NCI-H446 treated with DMSO at 0.1 percent for 48 hours (cell line): ENCODE results near the gene ZBTB16.

Experiments used
- DNase-seq: peaks from one replicate; lab custom pipeline; 2025; lab: John Stamatoyannopoulos, UW

The ZBTB16 gene

DNA sequence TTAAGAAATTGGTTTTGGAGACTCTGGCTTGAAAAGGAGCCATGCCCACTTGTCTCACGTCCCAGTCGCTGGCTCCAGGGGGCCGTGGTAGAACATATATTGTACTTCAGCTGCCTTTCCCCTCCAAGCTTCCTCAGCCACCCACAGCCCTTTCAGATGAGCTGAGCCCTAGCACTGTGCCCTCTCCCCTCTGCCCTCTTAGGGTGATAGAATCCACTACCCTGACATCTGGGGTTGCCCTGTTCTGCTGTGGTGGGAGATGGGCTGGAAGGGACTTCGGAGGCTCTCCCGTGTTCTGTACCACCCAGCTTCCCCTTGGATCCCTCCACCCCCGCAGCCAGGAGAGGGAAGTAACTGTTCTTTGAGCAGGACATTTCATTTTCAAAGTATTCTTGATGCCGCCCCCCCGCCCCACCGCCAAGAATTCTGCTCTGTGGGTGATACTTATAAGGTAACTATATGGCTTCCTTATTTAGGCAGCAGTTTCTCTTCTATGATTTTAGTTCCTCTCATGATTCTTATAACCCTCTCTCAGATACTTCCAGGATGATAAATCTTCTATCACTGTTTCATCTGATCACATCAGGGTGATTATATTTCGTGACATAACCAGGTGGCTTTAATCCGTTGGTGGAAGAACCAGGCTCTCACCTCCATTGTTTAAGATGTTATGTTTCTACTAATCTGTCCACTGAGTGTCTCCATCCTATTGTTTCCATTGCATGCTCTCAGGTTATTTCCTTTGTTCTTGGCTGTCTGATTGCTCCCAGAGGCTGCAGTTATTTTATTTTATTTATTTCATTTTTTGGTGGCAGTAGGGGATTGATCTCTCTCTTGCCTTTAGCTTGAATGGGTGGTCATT is 24.1 kb downstream of the ZBTB16 start:
- DNase-seq: no peak

DNA sequence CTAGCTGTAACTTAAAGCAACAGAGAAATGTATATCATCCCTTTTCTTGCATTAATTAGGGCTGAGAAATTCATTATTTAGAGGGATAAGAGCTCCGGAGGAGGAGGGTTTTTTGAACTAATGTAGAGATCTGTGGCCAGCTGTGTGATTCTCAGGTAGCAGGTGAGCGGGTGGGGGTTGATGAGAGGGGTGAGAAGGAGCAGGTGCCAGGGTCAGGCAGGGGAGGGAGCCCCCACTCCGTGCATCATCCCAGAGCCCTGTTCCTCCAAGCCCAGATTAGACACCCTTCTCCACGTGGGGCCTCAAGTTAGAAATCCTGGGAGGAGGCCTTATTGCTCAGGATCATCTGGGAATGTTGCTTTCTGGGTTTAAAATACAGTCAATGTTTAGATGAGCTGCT is 24.9 kb downstream of the ZBTB16 start:
- DNase-seq: no peak

DNA sequence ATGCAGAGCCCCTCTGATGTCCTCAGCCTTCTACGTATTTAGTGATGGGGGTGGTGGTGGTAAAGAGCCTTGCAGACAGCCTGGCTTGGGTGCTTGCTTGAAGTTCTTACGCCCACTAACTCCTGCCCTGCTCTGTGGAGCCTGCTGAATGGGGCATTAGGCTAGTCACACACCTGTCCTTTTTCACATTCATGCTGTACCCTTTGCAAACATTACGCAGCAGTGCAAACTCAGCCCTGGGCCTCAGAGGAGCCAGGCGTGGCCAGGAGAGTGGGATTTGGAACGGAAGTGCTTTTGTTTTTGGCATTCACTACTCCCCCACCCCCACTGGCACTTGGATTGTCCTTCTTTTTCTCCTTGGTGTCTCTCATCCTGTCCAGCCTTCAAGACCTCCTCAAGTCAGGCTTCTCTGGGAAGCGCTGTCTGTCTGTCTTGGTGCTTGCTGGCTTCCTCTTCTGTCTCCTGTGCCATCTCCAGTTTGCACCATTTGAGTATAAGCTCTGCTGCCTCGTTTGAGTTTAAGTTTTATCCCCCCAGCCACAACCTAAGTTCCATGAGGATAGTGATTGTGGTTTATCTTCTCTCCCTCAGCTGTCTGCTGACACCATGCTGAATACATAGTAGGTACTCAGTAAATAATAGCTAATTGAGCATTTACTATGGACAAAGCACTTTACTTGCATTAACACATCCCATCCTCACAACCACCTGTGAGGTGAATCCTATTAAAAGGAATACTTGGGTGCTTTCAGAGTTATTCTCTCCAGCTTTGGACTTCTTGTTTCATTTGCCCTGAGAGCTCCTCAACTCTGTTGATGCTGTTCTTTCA is 26.7 kb downstream of the ZBTB16 start:
- DNase-seq: no peak

DNA sequence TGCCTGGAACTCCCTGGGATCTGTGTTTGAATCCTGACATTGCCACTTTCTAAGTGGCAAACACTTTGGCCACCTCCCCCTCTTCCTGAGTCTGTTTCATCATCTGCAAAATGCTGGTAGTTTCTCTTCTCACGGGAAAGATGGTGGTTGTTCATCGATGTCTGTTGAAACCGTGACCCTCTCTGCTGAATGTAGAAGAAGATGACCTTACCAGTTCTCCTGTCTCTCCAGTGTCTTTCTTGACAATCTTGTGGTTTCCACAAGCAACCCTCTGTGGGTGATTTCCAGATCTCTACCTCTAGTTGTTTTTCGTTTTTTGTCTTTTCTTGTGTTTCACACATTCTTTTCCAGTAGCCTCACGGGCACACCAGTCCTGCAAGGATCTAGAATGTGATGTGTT is 27.5 kb downstream of the ZBTB16 start:
- no peak for DNase-seq

DNA sequence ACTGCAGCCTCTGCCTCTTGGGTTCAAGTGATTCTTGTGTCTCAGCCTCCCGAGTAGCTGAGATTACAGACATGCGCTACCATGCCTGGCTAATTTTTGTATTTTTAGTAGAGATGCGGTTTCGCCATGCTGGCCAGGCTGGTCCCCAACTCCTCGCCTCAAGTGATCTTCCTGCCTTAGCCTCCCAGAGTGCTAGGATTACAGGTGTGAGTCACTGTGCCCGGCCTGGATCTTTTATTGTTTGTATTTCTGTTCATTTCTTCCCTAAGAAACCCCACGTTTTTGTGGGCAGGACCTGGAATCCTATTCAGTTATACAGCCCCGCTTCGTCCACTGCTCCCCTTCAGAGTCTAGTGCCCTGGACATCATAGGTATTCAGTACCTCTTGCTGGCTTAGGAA is 28.7 kb downstream of the ZBTB16 start:
- DNase-seq: no peak

DNA sequence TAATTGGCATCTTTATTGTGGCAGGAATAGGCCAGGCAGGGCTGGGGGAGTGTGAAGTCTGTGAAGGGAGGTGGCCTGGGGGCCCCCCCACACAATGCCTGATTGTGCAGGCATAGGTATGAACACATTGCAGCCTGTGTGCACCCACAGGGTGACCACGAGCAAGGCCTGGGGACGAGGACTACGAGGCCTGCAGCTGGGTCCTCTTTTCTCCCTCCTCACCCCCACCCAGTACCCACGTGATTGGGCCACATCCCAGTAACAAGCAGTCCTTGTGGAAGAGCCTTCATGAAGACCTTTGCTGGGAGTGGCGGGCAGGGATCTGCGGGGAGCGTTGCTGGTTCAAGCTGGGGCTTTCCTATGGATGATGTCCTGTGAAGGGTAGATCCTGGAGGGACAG is 29.3 kb downstream of the ZBTB16 start:
- DNase-seq: no peak

DNA sequence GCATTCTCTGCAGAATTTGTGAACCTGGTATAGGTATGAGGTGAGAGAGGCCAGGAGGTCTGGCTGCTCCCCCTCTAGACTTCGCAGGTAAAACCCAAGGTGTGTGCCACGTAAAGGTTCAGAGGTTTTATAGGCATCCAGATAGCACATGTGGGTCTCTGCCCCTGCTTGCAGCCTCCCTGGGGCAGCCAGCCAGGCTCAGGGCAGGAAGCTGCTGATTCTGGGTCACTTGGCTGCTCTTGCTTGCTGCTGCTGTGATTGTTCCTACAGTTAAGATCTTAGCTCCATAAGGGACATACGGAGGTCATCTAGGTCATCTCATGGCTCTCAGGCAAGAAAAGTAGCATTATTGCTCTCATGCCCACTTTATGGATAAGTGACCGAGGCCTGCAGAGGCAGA is 30.2 kb downstream of the ZBTB16 start:
- DNase-seq: no peak

DNA sequence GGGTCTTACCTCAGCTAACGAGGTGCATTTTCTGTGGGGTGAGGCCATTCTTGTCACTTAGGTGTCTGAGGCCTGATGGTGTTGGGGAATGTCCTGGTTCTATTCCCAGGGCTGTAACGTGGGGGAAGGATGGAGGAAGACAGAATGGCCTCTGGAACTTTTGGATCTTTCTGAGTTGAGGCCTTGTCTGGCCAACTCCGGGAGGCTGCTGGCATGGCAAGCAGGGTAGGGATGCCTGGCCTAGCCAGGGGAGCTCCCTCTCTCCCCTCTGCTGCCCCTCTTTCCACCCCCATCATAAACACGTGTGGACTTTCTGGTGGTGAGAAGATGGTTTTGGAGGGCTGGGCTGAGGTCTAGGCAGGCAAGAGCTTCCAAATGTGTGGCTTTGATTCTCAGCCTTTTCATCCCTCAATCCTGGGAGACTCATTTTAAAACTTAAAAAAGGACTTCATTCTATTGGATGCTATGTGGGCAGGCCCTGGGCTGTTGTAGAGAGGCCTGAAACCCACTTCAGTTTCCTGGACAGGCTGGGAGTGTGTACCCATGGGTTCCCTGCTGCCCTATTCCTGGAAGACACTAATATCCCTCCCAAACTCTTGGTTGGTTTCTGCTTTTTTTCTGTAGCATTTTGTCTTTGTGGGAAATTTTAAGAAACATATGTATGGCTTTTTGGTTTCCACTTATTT is 30.9 kb downstream of the ZBTB16 start:
- no peak for DNase-seq

DNA sequence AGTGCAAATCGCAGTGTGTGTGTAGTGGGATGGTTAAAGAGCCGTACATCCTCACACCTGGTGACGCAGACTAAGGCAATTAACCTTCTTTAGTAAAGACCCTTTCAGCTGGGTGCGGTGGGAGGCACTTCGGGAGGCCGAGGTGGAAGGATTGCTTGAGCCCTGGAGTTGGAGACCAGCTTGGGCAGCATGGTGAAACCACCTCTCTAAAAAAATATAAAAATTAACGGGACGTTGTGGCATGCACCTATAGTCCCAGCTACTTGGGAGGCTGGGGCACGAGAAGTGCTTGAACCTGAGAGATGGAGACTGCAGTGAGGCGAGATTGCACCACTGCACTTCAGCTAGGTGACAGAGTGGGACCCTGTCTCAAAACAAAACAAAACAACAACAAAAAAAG is 31.5 kb downstream of the ZBTB16 start:
- no peak for DNase-seq

DNA sequence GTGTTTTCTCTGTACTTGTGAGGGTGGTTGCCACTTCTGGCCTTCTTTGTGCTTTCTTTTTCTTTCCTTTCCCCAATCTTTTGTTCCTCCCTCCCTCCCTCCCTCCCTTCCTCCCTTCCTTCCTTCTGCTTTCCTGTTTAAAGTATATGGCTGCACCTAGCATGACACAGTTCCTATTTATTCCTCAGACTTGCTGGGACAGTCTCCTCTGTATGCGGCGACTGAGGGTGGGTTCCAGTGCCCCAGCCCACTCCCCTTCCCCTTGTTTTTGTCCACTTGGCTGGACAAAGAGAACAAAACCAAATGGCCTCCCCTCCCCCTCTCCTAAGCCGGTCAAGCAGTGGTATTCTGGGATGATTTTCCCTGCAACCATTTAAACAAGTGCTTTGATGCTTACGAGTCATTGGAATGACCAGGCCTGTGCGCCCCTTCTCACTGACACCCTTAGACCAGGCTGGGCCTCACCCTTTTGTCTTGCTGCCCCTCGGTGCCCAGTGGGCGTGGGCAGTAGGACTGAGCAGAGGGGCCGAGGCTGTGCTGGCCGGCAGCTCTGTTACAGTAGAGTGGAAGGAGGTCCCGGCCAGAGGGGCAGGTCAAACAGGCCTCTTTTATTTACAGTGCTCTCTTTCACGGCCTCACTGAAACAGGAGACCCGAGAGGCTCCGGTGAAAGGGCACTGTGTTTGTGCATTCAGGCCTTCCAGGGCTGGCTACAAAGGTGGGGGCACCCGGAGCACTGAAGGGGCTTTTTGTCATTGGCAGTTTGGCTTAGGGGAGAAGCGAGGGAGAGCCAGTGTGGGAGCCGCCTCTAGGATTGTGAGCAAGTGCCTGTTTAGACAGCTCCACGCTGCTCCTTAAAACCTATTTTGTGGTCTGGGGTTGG is 32.2 kb downstream of the ZBTB16 start:
- no peak for DNase-seq

DNA sequence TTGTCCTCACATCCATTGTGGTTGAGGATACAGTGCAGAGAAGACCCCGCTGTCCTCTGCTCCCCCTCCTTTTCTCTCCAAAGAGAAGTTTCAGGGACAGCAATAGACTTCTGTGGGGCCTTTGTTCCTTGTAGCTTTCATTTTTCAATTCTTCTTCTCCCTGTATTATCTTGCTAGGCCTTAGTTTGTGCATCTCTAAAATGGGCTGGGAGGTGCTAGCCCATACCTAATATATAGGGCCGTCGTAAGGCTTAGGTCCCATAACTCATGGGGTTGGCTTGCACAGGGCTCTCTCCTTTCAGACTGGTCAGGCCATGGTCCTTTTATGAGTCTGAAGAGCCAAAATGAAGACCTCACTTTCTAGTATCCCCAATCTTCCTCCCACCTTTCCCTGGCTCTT is 33.0 kb downstream of the ZBTB16 start:
- DNase-seq: no peak

DNA sequence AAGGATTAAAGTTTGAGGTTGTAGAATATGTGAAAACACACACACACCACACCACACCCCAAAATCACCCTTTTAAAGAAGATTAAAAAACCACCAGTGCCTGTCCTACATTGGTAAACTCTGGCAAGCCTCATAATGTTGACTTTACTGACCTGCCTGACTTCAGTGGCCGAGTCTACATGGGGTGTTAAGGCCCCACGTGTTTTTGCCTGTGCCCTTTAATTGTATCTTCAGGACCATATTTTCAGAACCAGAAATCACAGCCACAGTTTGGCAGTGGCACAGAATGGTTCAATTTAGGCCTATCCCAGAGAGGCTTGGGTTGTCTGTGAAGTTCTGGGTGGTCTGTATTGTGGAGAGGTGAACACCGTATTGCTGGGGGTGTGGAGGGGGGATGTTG is 33.4 kb downstream of the ZBTB16 start:
- no peak for DNase-seq

DNA sequence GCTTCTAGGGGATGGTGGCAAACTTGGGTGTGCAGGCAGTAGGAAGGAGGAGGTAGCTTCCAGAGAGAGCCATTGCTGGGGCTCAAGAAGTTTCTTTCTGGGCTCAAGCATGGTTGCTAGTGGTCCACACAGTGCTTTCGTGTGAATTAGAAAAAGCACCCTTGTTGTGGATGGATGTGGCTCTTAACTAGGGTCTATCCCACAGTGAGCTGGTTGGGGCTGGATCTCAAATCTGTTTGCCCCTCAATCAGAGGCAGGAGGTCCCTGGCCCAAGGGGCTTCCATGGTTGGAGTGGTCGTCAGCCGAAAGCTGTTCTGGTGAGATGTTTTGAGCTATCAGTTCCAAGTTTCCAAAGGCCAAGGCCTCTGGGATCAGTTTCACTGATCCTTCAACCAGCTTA is 35.0 kb downstream of the ZBTB16 start:
- DNase-seq: no peak

DNA sequence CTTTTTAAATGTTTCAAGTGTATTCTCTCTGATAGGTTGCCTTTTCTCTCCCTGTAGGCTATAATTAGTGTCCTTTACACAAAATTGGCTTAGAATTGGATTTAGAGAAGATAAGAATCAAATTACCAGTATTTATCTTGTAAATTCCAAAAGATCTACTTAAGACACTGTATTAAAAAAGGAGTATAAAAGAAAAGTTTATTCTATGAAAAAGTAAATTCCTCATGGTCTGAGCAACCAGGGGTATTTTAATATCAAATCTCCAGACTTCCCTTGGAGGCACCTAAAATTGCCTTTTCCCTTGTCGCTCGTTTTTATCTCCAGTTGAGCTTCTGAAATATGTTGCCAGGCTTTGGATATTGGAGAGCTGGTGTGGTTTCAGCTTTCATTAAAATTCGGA is 36.4 kb downstream of the ZBTB16 start:
- DNase-seq: no peak

DNA sequence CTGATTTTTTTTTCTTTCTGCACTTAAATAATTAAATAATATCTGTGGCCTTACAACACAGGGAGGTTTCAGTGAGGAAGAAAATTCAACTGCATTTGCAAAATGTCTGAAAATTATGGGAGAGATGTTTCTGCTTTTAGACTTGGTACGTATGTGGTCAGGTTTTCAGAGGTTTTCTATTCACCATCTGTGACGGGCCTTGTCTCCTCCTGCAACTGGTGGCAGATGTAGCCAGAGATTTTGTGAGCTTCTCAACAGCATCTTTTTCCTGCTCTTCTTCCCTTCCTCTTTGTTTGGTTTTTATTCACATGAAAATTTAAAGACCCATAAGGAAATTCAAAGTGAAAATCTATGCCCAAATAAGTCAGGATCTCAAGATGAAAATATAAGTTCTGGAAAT is 38.3 kb downstream of the ZBTB16 start:
- no peak for DNase-seq

DNA sequence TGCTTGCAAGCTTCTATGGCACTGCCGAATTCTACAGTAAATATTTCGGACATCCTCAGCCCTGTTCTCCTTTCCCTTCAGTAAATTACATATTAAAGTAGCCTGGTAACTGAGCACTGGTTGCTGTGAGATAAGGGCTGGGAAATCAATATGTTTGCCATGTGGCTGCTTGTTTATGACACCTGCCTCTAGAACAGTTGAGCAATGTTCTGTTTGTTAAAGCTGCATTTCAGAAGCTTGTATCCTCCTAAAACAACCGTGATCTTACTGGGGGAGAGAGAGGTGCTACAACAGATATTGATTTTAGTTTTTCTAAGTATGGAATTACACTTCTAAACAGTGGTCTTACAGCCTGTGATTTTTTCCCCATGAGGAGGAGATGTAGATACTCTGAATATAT is 39.4 kb downstream of the ZBTB16 start:
- no peak for DNase-seq

DNA sequence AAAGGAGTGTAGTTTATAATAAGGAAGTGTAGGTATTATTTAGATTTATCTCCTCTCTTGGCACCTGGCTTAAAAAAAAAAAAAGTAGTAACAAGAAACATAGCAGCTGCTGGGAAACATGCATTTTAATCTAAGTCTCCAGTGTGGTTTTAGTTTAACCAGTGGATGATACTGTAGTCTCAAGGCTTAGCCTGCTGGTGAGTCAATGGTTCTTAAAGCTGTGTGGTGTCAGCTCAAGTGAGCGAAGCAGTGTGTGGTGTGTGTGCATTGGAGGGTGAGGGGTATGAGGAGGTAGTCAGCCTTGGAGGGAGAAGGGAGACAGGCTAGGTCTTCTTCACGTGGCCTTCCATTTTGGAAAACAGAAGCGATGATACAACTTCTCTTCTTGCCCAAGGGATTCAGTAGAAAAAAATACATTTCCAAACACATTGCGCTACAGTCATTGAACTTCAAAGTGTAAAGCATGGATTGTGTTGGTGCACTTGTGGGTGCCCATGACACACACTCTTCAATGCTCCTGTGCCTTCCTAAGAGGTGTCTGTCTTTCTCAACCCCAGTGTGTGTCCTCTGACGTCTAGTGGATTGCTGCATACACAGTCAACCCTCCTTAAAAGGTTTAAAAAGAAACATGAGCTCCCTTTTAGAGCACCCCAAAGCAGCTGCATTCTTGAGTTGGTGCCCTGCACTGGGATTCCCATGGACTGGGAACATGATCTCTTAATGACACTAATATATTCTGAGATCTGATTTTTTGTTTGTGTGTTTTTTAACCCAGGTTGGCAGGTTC is 40.1 kb downstream of the ZBTB16 start:
- DNase-seq: no peak

DNA sequence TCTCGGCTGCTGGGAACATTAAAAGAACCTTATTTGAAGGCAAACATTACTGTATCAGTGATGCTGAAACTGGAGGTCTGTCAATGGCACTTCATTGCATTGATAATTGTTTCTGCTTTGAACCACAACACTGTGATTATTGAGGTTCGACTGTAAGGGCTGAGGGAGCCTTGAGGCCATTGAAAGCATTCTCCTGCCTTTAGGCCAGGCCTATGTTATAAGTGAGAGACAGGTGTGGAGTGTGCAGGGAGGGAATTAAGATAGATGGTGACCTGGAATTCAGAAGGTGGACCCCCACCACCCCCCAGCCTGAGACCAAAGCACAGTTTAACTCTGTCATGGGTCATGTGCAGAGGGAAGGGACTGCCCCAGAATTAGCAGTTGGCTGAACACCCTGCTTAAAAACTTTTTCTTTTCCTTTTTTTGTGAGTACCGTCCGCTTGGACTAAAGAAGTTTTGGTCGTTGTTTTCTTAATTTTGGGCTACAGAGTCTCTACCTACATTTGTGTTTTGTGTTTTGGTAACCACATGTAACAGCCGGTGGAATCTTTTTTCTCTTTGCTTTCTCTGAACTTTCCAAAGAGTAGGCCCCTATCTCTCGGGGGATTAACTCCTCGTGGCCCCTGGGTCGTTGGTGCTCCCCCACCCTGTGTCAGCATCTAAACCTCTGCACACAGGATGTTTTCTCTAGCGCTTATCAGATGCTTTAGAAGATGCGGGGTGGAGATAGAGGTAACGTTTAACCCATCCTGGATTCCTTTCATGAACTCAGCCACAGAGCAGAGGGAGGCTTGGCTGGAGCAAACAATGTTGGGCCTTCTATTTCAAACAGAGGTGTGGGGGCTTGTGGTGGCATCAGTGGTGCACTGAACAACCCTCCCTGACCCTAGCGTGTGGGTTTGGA is 43.7 kb downstream of the ZBTB16 start:
- DNase-seq: no peak

DNA sequence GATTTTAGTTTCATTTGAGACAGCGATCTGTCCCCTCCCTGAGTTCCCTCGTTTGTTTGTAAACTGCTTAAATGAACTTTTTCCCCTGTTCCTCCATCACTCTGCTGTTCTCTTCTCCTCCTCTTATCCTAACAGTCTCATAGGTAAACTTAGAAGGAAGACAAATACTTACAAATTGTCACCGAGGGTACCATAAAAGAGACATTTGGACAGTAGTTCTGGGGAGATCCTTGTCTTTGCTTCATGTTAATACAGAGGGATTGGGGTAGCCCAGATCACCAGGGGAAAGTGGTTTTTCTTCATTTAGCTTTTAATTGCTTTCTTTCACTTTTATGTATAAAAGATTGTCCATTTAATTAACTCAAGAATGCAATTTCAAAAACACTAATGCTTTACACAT is 46.1 kb downstream of the ZBTB16 start:
- DNase-seq: no peak

DNA sequence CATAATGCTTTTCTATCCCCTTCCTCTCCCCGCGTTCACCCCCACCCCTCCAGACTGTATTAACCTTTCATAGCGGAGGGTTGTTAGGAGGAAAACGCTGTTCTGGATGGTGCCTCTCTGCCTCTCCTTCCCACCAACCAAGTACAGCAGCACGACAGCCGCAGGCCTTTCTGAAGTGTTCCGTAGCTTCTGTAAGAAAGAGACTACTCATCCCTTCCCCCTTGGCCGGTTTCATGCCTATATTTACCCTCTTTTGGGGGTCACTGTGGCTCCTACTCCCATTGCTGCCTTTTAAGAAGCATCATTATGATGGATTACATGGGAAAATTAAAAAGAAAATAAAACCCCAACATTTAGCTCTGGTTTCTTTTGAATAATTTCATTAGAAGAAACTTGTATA is 46.5 kb downstream of the ZBTB16 start:
- DNase-seq: no peak
